Renal pelvis (tissue), 4 donors: Measurements from ENCODE around the gene TRIM42. TPM values are rescaled to one million over a fixed set of nuclear protein-coding genes. Genes with fewer than 3 reads are reported as not detected.
A peak's percentile ranks its signal among the peaks of the same experiment; 100 is the strongest.

Experiments
- DNase-seq: peaks from one replicate; pipeline ENCODE4 v3.0.0-alpha.2; 2013
- polyA plus RNA-seq, 3 donors: library from polyadenylated mRNA; unstranded; fragments of 120-200 nt; gene quantifications; one replicate each; pipeline ENCODE4 v1.2.1, GENCODE V29; 2013; ENCODE audit not compliant: insufficient read length in 3 of 3

Gene TRIM42
- polyA plus RNA-seq, 3 donors, result 0.09 TPM; not detected in 2

DNA sequence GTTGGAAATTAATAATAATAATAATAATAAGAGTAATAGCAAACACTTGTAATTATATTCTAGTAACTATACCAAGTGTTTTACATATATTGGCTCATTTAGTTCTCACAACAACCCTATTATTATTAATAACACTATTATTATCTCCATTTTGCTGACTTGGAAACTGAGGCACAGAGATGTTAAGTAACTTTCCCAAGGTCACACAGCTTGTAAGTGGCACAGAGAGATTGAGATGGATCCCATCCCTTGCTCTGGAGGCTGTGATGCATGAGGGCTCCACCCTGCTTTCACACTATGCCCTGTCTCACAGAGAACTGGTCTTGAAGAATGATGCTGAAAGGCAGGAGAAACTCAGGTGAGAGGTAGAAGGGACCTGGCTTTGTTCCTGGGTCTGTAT lies 31.9 kb downstream of the TRIM42 start:
- DNase-seq, result no peak

DNA sequence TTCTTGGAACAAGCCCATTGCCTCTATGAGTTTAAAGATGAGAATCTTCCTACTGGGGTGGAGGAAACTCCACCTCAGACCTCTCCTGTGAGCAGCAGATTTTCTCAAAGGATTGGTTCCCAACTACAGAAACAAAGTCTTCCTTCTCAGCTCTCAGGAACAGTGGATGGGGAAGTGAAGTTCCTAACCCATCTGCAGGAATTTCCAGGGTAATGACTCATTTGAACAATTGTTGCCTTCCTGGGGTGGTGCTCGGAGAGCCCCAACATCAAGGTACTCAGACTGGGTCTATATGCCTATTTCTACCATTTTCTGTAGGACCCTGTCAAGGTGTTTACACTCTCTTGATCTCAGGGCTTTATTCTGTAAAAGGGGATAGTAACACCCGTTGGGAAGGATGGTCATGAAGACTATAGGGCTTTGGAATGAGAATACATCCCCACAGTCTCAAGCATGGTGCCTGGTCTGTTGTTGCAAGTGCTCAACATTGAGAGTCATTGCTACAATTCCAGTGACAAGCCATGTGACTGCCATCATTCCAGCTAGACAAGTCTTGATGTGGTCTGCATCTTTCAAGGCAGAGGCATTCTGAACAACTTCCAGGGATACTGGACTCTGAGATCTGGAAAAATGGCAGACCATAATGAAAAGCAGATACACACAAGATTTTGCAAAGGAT lies 33.0 kb downstream of the TRIM42 start:
- DNase-seq, result no peak

DNA sequence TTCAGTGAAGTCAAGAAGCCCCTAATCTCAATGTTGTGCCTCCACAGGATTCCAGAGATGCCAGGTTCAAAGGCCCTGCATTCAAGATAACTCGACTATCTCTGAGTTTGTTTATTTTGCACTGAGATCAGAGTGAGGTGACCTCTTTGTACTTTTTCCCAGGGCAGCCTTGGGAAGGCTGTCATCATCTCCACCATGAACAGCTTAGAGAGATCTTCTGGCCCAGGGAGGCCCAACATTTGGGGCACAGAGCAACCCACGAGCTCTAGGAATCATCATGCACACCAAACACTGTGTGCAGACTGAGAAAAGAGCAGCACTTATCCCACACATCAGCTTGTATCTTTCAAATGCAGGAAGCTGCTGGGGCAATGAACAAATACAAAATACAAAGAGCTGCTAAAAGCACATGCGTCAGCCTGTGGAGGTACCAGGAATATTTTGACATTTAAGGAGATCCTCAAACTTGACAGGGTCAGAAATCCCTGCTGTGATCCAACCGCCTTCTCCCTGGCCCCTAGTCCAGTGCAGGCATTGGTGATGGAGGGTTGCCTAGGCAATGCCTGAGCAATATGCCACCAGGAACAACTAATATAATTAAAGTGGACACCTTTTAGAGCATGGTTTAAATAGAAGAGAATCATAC lies 33.6 kb downstream of the TRIM42 start:
- DNase-seq, result no peak

DNA sequence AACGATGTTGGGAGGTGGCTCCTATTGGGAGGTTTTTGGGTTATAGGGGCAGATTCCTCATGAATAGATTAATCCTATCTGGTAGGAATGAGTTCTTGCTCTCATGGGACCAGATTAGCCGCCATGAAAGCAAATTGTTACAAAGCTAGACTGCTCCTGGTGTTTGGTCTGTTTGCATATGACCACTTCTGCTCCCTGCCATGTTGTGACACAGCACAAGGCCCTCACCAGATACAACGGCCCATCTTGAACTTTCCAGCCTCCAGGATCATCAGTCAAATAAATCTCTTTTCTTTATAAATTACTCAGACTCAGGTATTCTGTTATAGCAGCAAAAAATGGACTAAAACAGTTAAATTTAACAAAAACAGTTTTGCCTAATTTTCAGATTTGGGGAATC lies 34.4 kb downstream of the TRIM42 start:
- no peak for DNase-seq

DNA sequence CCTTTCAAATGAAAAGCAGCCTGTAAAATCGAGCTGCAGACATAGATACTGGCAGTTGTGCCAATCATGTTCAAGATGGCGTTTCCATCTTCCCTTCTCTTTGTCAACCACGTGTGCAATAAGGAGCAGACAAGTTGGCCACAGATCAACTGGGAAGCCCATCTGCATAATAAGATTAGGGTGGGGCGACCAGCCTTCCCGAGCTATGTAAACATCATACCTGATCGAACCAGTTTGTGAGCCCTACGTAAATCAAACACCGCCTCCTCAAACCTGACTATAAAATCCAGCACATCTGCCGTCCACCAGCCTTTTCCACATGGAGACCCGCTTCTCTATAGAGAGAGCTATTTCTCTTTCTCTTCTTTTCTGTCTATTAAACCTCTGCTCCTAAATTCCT lies 37.2 kb downstream of the TRIM42 start:
- DNase-seq, result no peak

DNA sequence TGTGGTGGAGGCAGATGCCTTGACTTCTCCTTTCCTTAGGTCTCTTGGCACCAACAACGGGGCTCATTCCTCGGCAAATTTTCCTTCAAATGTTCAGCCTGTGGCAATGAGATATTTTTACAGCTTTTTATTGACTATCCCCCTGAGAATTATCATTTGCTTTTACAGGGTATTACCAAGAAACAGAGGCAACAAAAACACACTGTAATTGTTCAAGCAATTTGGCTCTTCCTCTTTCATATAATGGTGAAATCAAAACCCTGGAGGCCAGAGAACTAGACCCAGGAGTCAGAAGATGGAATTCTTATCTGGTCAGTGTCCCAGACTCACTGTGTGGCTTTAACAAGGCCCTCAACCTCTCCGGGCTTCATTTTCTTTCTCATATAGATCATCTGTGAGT lies 40.1 kb downstream of the TRIM42 start:
- DNase-seq, result no peak

DNA sequence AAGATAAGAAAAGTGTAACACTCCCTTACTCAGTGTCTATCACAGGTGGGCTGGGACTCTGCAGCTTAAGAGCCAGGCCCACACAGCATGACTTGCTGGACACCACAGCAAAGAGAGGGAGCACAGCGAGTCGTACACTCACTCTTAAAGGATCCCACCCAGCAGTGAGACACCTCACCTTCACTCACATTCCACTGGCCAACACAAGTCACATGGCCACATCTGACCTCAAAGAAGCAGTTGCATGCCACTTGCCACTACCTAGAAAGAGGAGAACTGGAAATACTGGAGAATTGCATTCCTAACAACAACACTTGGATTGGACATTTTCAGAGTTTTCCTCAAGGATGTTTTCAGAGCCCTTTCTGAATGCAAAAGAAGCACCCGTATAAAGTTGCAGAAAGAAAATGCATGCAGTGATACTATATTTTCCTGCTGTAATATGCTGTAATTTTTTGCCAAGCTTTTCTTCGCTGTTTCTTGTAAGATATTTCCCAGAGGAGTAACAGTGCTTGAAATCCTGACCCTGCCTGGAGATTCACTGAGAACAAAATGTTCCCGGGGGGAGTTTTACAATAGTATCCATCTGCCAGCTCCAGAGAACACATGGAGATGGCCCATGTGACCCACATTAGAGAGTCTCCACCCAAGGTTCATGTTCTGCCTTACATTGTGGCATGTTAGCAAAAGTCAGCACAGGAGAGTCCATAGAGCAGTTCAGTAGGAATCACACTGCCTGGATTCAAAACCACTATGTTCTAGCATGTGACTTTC lies 42.2 kb downstream of the TRIM42 start:
- DNase-seq, result no peak

DNA sequence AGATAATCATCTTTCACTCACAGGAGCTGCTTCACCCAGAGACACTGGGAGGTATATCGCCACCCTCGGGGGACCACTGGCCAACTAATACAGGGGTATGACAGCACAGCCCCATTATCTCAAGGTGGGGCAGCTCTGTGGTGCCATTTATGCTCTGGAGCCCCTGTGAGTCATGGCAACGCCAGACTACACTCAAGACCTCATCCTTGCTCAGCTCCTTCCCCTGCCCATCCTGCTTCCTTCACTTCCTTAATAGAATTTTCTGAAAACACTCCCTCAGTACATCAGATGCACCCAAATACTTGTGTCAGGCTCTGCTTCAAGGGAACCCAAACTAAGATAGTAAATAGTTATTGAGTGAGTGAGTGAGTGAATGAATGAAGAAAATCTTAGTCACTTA lies 45.7 kb downstream of the TRIM42 start:
- DNase-seq, result no peak

DNA sequence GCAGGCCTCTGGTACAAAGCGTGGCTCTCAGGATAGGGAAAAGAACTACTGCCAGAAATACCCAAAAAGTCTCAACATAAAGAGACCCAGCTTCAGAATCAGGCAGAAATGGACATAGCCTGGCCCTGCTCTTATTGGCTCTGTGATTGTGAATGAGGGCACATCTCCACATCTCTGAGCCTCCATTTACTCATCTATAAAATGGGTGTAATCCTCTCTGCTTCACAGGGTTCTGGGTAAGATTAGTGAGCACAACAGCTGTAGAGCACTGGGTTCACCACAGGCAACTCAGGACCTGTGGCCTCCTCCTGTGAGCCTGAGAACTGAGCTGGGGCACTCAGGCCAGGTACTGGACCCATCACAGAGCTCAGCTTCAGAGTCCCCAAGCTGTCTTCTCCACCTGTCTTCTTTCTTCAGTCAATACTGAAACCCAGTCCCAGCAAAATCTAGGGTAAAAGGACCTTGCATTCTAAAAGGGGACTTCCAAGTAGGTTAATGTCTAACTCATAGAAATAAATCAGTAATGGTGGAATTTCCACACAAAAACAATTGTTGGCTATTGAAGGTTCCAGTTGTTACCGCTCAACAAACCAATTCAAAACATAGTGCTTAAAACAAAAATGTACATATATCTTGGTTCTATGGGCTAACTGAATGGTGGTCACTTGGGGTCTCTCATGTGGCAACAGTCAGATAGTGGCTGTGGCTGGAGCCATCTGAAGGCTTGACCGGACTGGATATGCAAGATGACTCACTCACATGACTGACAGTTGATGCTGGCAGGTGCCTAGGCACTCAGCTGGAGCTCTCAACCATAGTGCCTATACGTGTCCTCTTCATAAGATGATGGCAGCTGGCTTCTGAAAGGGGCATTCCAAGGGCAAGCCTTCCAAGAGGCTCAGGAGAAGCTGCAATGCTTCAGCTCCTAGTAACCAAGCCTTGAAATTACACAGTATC lies 47.3 kb downstream of the TRIM42 start:
- DNase-seq, result no peak

DNA sequence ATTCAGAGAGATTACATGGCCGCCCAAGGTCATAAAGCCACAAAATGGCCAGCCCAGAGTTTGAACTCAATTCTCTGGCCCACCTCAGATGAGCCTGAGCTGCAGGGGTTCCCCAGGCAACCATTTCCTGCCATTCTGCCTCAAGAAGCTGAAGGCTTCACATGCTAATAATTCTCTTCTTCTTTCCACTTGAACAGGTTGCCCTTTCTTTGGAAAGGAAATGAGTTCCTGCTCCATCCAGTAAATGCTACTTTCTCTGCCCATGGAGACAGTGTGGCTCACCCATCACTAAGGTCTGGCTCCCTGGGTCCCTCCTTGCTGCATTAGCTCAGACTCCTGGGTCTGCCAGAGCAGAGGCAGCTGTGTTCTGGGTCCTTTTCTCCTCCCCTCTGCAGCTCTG lies 48.2 kb downstream of the TRIM42 start:
- DNase-seq, result no peak

DNA sequence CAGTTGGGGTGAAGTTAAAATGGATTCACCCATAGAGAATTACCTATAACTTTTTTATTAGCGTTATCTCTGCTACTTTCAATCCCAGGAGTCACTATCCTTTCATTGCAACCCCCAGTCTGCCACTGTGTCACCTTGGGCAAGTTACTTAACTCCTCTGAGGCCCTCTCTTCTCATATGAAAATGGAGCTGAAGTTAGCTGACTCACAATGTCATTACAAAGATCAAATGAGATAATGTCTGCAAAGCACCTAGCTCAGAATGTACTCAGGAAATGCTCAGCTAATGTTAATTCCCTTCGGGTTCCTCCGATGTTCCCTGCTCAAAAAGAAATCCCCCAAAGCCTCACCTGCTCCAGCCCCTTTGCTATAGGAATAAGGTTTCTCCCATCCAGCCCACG lies 50.0 kb downstream of the TRIM42 start:
- DNase-seq, result no peak

DNA sequence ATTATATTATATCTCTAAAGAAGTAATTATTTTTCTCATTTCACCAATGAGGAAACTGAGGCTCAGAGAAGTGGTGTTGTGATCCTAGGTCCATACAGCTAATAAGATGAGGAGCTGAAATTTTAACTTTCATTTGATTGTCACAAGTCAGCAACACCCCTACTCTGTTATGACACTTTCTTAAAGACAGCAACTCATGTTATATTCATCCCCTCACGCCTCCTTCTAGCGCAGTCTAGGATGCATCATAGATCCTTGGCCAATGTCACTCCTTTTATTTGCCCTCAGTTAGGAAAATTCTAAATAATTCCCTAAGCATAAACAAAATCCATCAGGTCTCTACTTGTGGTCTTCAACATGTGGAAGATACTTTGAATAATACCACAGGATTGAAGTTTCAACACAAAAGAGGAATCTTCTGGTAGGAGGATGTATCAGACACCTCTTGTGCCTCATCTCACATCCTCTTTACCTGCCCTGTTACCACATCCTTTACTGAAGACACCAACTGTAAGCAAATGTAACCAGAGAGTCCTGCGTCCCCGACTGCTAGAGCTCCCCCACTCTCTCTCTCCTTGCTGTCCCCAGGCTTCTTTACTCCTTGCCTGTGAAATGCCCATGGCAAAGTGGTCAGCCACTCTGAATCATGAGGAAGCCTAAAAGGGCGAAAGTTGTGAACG lies 53.7 kb downstream of the TRIM42 start:
- no peak for DNase-seq

DNA sequence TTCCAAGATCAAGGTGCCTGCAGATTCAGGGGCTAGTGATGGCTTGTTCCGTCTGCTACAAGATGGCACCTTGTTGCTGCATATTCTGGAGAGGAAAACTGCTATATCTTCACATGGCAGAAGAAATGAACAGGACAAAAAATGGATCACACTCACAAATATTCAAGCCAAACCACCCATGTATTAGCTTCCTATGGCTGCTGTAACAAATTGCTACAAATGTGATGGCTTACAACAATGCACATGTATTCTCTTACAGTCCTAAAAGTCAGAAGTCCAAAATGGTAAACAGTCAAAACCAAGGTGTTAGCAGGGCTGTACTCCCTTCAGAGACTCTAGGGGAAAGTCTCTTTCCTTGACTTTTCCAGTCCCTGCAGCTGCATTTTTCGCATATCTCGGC lies 55.8 kb downstream of the TRIM42 start:
- DNase-seq, result no peak

DNA sequence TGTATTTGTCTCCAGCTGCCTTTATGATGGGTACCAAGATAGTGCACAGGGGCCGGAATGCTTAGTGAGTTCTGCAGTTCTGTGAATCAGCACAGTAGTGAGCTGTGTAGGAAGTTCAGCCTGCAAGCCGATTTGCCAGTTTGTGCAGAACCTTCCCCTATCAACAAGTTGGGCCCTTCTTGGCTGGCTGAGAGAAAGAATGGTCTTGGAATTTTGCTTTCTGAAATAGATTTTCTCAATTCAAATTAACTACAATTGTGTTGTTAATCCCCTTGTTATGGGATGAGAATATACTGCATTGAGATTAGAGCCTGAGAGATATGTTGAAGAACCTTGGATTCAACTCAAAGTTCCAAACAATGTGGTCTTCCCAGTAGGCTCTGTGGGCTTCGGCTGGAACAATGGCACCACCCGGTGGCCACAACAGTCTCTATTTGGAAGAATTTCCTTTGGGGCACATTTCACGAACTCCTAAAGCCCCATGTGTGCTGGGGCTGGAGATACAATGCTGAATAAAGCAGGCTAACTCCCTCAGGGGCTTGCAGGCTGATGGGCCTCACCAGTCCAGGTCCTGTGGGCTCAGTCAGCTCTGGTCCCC lies 59.1 kb downstream of the TRIM42 start:
- DNase-seq, result peak; percentile 16

DNA sequence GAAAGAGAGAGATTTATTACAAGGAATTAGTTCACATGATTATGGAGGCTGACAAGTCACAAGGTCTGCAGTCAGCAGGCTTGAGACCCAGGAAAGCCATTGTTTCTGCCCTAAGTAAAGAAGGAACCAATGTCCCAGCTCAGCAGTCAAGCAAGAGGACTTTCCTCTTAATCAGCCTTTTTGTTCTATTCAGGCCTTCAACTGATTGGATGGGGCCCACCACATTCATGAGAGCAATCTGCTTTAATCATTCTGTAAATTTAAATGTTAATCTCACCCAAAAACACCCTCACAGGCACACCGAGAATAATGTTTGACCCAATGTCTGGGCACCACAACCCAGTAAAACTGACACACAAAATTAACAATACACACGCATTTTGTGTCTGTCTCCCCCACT lies 64.3 kb downstream of the TRIM42 start:
- no peak for DNase-seq

DNA sequence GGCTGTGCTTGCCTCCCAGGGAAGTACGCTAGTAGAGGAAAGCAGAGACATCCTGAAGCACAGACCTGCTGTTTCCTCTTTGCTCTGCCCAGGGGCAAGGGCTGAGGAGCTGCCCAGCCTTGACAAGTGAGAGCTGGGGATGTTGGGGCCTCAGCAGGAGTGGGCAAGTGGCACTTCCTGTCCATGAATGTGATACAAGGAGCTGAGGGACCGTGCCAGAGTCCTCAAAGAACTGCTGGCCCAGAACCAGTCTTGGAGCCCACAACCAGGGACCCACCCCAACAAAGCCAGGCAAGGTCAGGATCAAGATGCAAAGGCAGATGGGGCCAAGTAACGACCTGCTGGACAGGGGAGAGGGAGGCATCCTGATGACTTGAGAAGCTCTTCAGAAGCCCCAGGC lies 70.3 kb downstream of the TRIM42 start:
- no peak for DNase-seq

DNA sequence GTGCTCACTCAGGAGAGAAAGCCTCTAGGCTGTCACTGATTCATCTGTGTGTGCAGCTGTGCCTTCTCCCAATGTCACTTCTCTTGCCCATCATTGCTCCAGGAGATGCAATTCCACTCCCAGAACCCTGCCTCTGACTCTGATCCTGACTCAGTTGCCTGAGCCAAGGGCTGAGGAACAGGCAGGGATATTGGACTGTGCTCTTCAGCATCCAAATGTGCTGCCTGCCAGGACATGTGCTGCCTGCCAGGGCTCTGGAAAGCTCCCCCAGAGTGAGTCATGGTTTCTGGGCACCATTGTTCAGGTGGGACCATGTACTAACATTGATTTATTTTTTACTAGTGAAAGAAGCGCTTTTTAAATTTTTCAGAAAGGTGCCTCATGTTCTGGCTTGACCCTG lies 71.0 kb downstream of the TRIM42 start:
- DNase-seq, result no peak
